WTC11 (cell line): Measurements from ENCODE around the gene GRM7. TPM values are rescaled to one million over a fixed set of nuclear protein-coding genes. Genes with fewer than 3 reads are reported as not detected.

Experiments used
- ATAC-seq: fragments of 200-7000 bp; cut with Tn5 transposase; 2 replicates; pipeline ENCODE4 v1.10.0; 2021; ENCODE audit warnings: mild to moderate bottlenecking, moderate library complexity
- CTCF ChIA-PET: fragments of 300-600 bp; sonication (Branson Sonifier 250); formaldehyde crosslinking; loops from one replicate; lab custom pipeline; 2021; ENCODE audit warnings: antibody characterized with exemption; lab: Charles Lee
- POLR2A ChIA-PET: fragments of 350-600 bp; sonication (Branson Sonifier 250); formaldehyde crosslinking; loops from one replicate; lab custom pipeline; 2021; ENCODE audit warnings: antibody characterized with exemption; lab: Charles Lee
- DNase-seq: peaks from one replicate; pipeline ENCODE4 v3.0.0; 2021; ENCODE audit warnings: low spot score
- H3K27ac Mint-ChIP-seq: 2 replicates; pipeline ENCODE4 v1.8.0; 2021; ENCODE audit warnings: mixed read lengths
- H3K27me3 Mint-ChIP-seq: 2 replicates; pipeline ENCODE4 v1.8.0; 2021; ENCODE audit warnings: low read depth, mild to moderate bottlenecking, moderate library complexity, mixed read lengths
- H3K36me3 Mint-ChIP-seq: 2 replicates; pipeline ENCODE4 v1.8.0; 2021; ENCODE audit warnings: mixed read lengths
- H3K4me1 Mint-ChIP-seq: 2 replicates; pipeline ENCODE4 v1.8.0; 2022; ENCODE audit warnings: mixed read lengths
- H3K4me3 Mint-ChIP-seq: 2 replicates; pipeline ENCODE4 v1.8.0; 2021; ENCODE audit warnings: mild to moderate bottlenecking, moderate library complexity, mixed read lengths
- H3K9me3 Mint-ChIP-seq: 2 replicates; pipeline ENCODE4 v1.8.0; 2021; ENCODE audit warnings: mixed read lengths
- AR ChIP-seq: fragments of 250-450 bp; sonication (Bioruptor Pico); IDR thresholded peaks from 2 replicates; pipeline ENCODE4 v1.9.0; 2021; ENCODE audit warnings: mild to moderate bottlenecking
- CDX4 ChIP-seq: fragments of 250-450 bp; sonication (Bioruptor Pico); IDR thresholded peaks from 2 replicates; pipeline ENCODE4 v1.9.0; 2021; ENCODE audit warnings: moderate library complexity, mild to moderate bottlenecking, inconsistent platforms, borderline replicate concordance
- CTCF ChIP-seq: fragments of 200-600 bp; IDR thresholded peaks from 2 replicates; pipeline ENCODE4 v1.8.0; 2022; ENCODE audit warnings: antibody characterized with exemption
- E2F1 ChIP-seq: sonication (generic); formaldehyde crosslinking; IDR thresholded peaks from 2 replicates; pipeline ENCODE4 v1.8.0; 2022; ENCODE audit warnings: mild to moderate bottlenecking, missing genetic modification reagents
- EMX1 ChIP-seq: fragments of 250-450 bp; sonication (Bioruptor Pico); IDR thresholded peaks from 2 replicates; pipeline ENCODE4 v1.8.0; 2021; ENCODE audit warnings: mild to moderate bottlenecking
- GRHL2 ChIP-seq: fragments of 250-450 bp; sonication (Bioruptor Pico); IDR thresholded peaks from 2 replicates; pipeline ENCODE4 v1.8.0; 2022; ENCODE audit warnings: mild to moderate bottlenecking, moderate library complexity; ENCODE audit not compliant: insufficient replicate concordance, severe bottlenecking
- IRF2 ChIP-seq: sonication (generic); formaldehyde crosslinking; IDR thresholded peaks from 2 replicates; pipeline ENCODE4 v1.8.0; 2022; ENCODE audit warnings: low read depth, missing genetic modification reagents, borderline replicate concordance
- JUN ChIP-seq: sonication (generic); formaldehyde crosslinking; IDR thresholded peaks from 2 replicates; pipeline ENCODE4 v1.8.0; 2023; ENCODE audit warnings: mild to moderate bottlenecking, missing genetic modification reagents
- KAT7 ChIP-seq: sonication (generic); formaldehyde crosslinking; IDR thresholded peaks from 2 replicates; pipeline ENCODE4 v1.8.1; 2023; ENCODE audit warnings: missing genetic modification reagents, mild to moderate bottlenecking, borderline replicate concordance
- NFE2L1 ChIP-seq: sonication (generic); formaldehyde crosslinking; IDR thresholded peaks from 2 replicates; pipeline ENCODE4 v1.8.1; 2023; ENCODE audit warnings: missing genetic modification reagents
- NR1H2 ChIP-seq: sonication (generic); formaldehyde crosslinking; IDR thresholded peaks from 2 replicates; pipeline ENCODE4 v1.9.0; 2021; ENCODE audit warnings: mild to moderate bottlenecking, moderate library complexity, missing genetic modification reagents
- OVOL2 ChIP-seq: fragments of 250-450 bp; sonication (Bioruptor Pico); IDR thresholded peaks from 2 replicates; pipeline ENCODE4 v1.9.0; 2021; ENCODE audit warnings: mild to moderate bottlenecking, borderline replicate concordance
- PREB ChIP-seq: sonication (generic); formaldehyde crosslinking; IDR thresholded peaks from 2 replicates; pipeline ENCODE4 v1.8.1; 2022; ENCODE audit warnings: mild to moderate bottlenecking, missing genetic modification reagents, moderate library complexity, borderline replicate concordance
- ZBTB43 ChIP-seq: sonication (generic); formaldehyde crosslinking; IDR thresholded peaks from 2 replicates; pipeline ENCODE4 v1.8.1; 2023; ENCODE audit warnings: mild to moderate bottlenecking, missing genetic modification reagents
- ZNF416 ChIP-seq: fragments of 250-450 bp; sonication (Bioruptor Pico); IDR thresholded peaks from 2 replicates; pipeline ENCODE4 v1.9.0; 2021; ENCODE audit warnings: mild to moderate bottlenecking, inconsistent platforms
- total RNA-seq: library from RNA; stranded (reverse); gene quantifications from 3 replicates; pipeline ENCODE4 v1.2.3, GENCODE V29; 2021

Gene GRM7
- total RNA-seq, 1 experiment from 2014 or later = 0.42 TPM

GRCh38 chr3:7707187-7707586, 846.3 kb downstream of the GRM7 start:
- Mint-ChIP-seq H3K27me3 (no peaks in the 10 kb centered on the region), H3K9me3 (no peaks in the 10 kb centered on the region), H3K4me1 (no peaks in the 10 kb centered on the region), H3K4me3 (no peak overlapping the region), H3K27ac (no peak overlapping the region), H3K36me3 (no peaks in the 10 kb centered on the region)
- ChIA-PET POLR2A (no interaction called here), CTCF (no interaction called here)
- ATAC-seq (no peak), DNase-seq (no peak)
- no peak for TF ChIP-seq NFE2L1 (CRISPR knock-in tag)

GRCh38 chr3:7709376-7710082, 848.6 kb downstream of the GRM7 start:
- ATAC-seq (no peak), DNase-seq (no peak)
- Mint-ChIP-seq H3K4me3 (no peak overlapping the region), H3K9me3 (no peaks in the 10 kb centered on the region), H3K36me3 (no peaks in the 10 kb centered on the region), H3K27ac (no peak overlapping the region), H3K4me1 (peaks cover 11% of the 10 kb centered on the region), H3K27me3 (no peaks in the 10 kb centered on the region; the same call in 1 of the 2 replicates)
- ChIA-PET CTCF (no interaction called here), POLR2A (no interaction called here)
- no peak for TF ChIP-seq EMX1 (CRISPR knock-in tag)
- no peak for TF ChIP-seq E2F1 (CRISPR knock-in tag)
- no peak for TF ChIP-seq OVOL2 (CRISPR knock-in tag)
- no peak for TF ChIP-seq ZNF416 (CRISPR knock-in tag)
- no peak for TF ChIP-seq GRHL2 (CRISPR knock-in tag)
- no peak for TF ChIP-seq CTCF
- no peak for TF ChIP-seq AR (CRISPR knock-in tag)
- TF ChIP-seq PREB (CRISPR knock-in tag) = no peak
- TF ChIP-seq KAT7 (CRISPR knock-in tag) = no peak
- no peak for TF ChIP-seq IRF2 (CRISPR knock-in tag)
- TF ChIP-seq ZBTB43 = no peak
- no peak for TF ChIP-seq CDX4 (CRISPR knock-in tag)
- no peak for TF ChIP-seq NR1H2 (CRISPR knock-in tag)
- TF ChIP-seq JUN (CRISPR knock-in tag) = no peak
